Parathyroid adenoma (tissue), 2 donors: ENCODE measurements around the gene MBP.

Source experiments
- H2AFZ ChIP-seq: fragments of 300-600 bp; sonication (generic); one replicate; pipeline ENCODE4 v1.7.0; 2017; ENCODE audit warnings: antibody characterized with exemption, mild to moderate bottlenecking
- H3K27ac ChIP-seq: fragments of 300-600 bp; sonication (generic); one replicate; pipeline ENCODE4 v1.7.0; 2017
- H3K27me3 ChIP-seq: fragments of 300-600 bp; sonication (generic); one replicate; pipeline ENCODE4 v1.7.0; 2017; ENCODE audit warnings: low read length; ENCODE audit not compliant: control insufficient read depth, insufficient read depth
- H3K36me3 ChIP-seq: fragments of 300-600 bp; sonication (generic); one replicate; pipeline ENCODE4 v1.7.0; 2017; ENCODE audit warnings: low read length; ENCODE audit not compliant: control insufficient read depth, insufficient read depth
- H3K4me1 ChIP-seq: fragments of 300-600 bp; sonication (generic); one replicate; pipeline ENCODE4 v1.7.0; 2017; ENCODE audit warnings: control low read depth
- H3K4me2 ChIP-seq: fragments of 300-600 bp; sonication (generic); one replicate; pipeline ENCODE4 v1.7.0; 2017; ENCODE audit warnings: low read length
- H3K4me3 ChIP-seq: fragments of 300-600 bp; sonication (generic); one replicate; pipeline ENCODE4 v1.7.0; 2017; ENCODE audit warnings: low read depth, low read length
- H3K79me2 ChIP-seq: fragments of 300-600 bp; sonication (generic); one replicate; pipeline ENCODE4 v1.7.0; 2017; ENCODE audit warnings: control low read depth
- H3K9ac ChIP-seq: fragments of 300-600 bp; sonication (generic); one replicate; pipeline ENCODE4 v1.7.0; 2017; ENCODE audit warnings: mild to moderate bottlenecking
- H3K9me3 ChIP-seq: fragments of 300-600 bp; sonication (generic); one replicate; pipeline ENCODE4 v1.7.0; 2017; ENCODE audit warnings: low read length; ENCODE audit not compliant: control insufficient read depth
- CTCF ChIP-seq: fragments of 300-600 bp; sonication (generic); IDR thresholded peaks from one replicate; pipeline ENCODE4 v1.7.0; 2017; ENCODE audit warnings: antibody characterized with exemption, mild to moderate bottlenecking
- donor health status: primary hyperparathyroidism.

The MBP gene

GRCh38 chr18:77114152-77114414, 18.5 kb downstream of the MBP start:
- Histone ChIP-seq H3K27me3 (no peaks in the 10 kb centered on the region), H3K4me2 (peak overlapping the region; percentile 53), H3K9ac (peak overlapping the region; percentile 40), H3K4me3 (peak overlapping the region; percentile 1), H2AFZ (no peak overlapping the region), H3K27ac (peak overlapping the region; percentile 96), H3K79me2 (peaks cover 34% of the 10 kb centered on the region), H3K9me3 (no peaks in the 10 kb centered on the region), H3K36me3 (no peaks in the 10 kb centered on the region), H3K4me1 (peaks cover 85% of the 10 kb centered on the region)
- no peak for TF ChIP-seq CTCF

- no peaks in the 10 kb centered on the region for H3K27me3 ChIP-seq
- peak overlapping the region; percentile 53 for H3K4me2 ChIP-seq
- peaks cover 85% of the 10 kb centered on the region for H3K4me1 ChIP-seq
- H3K9ac ChIP-seq: peak overlapping the region; percentile 40
- peaks cover 29% of the 10 kb centered on the region for H3K79me2 ChIP-seq
- no peaks in the 10 kb centered on the region for H3K36me3 ChIP-seq
- peak overlapping the region; percentile 96 for H3K27ac ChIP-seq
- H2AFZ ChIP-seq: no peak overlapping the region
- TF ChIP-seq CTCF: no peak
- no peaks in the 10 kb centered on the region for H3K9me3 ChIP-seq
- H3K4me3 ChIP-seq: peak overlapping the region; percentile 1
These were observed 19.0 kb downstream of the MBP start for GRCh38 chr18:77113361-77114151.

GRCh38 chr18:77112747-77113092, 19.9 kb downstream of the MBP start:
- Histone ChIP-seq H3K27ac (peak overlapping the region; percentile 96), H3K9ac (no peak overlapping the region), H3K4me3 (no peak overlapping the region)

GRCh38 chr18:77111951-77112746, 20.4 kb downstream of the MBP start:
- Histone ChIP-seq H3K9ac (no peak overlapping the region), H3K27me3 (no peaks in the 10 kb centered on the region), H3K36me3 (no peaks in the 10 kb centered on the region), H2AFZ (no peak overlapping the region), H3K27ac (peak overlapping the region; percentile 96), H3K4me3 (no peak overlapping the region), H3K4me1 (peaks cover 84% of the 10 kb centered on the region), H3K4me2 (no peak overlapping the region), H3K79me2 (peaks cover 29% of the 10 kb centered on the region), H3K9me3 (no peaks in the 10 kb centered on the region)
- no peak for TF ChIP-seq CTCF

More at GRCh38 chr18:77112747-77113092, 19.9 kb downstream of the MBP start:
- TF ChIP-seq CTCF: no peak
- no peaks in the 10 kb centered on the region for H3K36me3 ChIP-seq
- no peaks in the 10 kb centered on the region for H3K9me3 ChIP-seq
- peaks cover 29% of the 10 kb centered on the region for H3K79me2 ChIP-seq
- H3K4me1 ChIP-seq: peaks cover 88% of the 10 kb centered on the region
- no peak overlapping the region for H2AFZ ChIP-seq
- H3K4me2 ChIP-seq: no peak overlapping the region
- no peaks in the 10 kb centered on the region for H3K27me3 ChIP-seq
